NCI-H2171 (cell line): ENCODE results near the gene SPSB3.
"Not testable (repeated sequence)": the region's sequence is repeated elsewhere in the genome, so short reads cannot be mapped to it uniquely, and the experiment has no call there.

ENCODE experiments used
- DNase-seq: peaks from one replicate; lab custom pipeline; 2025; lab: John Stamatoyannopoulos, UW

Gene SPSB3

DNA sequence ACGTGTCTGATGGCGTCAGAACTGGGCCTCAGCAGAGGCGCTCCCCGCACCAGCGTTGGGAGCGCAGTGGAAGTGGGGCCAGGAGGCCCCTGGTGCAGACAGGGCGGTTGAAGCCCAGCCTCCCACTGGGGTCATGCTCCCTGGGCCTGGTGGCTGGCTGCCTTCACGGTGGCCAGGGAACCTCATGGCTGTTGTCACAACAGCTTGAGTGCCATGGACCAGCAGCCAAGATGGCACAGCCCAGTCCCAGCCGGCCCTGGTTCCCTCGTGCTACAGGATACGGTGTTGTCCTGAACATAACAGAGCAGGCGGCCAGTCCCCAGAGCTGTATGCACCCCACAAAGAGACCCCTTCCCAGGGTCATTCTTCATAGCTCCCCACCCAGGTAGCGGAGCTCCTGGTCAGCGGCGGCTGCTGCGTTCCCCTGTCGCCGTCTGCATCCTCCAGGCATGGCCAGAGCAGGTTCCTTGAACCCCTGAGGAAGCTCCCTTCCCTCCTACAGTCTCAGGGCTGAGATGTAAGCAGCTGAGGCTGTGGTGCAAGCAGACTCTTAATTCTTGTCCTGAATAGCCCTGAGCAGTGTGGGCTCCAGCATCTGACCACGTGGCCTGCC lies 40.7 kb downstream of the SPSB3 start:
- DNase-seq = no peak

- DNase-seq = no peak
Measured at GRCh38 chr16:1740781-1741490, 41.4 kb downstream of the SPSB3 start.

- no peak for DNase-seq
Measured at GRCh38 chr16:1740234-1740633, 42.1 kb downstream of the SPSB3 start.

DNA sequence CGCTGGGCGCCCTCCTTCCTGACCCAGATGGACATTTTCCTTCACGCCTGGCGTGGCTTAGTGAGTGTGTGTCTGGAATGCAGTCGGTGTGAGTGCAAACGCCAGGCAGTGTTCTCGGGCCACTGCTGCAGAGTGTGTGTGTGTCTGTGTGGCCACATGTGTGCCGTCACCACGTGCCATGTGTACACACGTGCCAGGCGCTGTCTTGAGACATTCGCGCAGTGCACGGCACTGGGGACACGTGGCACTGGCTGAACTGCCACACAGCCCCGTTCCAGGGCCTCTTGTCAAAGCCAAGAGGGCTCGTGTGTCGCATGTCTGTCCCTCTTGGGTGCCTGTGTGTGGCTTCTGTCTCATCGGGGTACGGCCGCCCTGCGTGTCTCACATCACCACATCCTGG lies 47.6 kb downstream of the SPSB3 start:
- no peak for DNase-seq

- DNase-seq = no peak
Measured at GRCh38 chr16:1734123-1734522, 48.2 kb downstream of the SPSB3 start.

DNA sequence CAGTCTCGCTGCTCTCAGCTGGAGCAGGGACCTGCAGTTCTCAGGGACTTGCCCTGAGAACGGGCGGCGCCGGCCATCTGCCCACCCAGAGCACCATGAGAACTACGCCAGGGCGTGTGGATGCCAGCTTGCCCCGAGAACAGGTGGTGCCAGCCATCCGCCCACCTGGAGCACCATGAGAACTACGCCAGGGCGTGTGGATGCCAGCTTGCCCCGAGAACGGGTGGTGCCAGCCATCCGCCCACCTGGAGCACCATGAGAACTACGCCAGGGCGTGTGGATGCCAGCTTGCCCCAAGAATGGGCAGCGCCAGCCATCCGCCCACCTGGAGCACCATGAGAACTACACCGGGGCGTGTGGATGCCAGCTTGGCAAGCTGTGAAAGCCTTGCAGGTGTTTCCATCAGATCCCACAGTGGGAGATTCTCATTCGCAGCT lies 49.8 kb downstream of the SPSB3 start:
- DNase-seq = not testable (repeated sequence)

DNA sequence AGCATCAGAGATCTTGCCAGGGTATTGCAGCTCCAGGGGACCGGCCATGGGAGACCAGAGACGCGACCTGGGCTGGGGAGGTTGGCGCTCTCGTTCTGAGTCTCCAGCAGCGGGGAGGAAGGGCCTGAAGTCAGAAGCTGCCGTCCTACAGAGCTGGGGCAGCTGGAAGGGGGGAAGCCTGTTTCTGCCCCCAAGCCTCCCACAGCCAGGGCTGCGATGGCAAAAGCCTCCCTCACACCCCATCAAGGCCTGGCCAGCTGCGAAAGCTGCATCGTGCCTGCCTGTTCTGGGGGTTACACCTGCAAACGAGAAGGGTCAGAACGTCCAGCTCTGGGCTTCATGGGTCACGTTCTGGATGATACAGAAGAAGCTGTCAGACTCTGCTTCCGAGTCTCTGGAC lies 50.3 kb downstream of the SPSB3 start:
- DNase-seq = no peak

GRCh38 chr16:1731603-1732002 lies 50.8 kb downstream of the SPSB3 start:
- DNase-seq = no peak

- no peak for DNase-seq
Measured at GRCh38 chr16:1731073-1731472, 51.3 kb downstream of the SPSB3 start.

DNA sequence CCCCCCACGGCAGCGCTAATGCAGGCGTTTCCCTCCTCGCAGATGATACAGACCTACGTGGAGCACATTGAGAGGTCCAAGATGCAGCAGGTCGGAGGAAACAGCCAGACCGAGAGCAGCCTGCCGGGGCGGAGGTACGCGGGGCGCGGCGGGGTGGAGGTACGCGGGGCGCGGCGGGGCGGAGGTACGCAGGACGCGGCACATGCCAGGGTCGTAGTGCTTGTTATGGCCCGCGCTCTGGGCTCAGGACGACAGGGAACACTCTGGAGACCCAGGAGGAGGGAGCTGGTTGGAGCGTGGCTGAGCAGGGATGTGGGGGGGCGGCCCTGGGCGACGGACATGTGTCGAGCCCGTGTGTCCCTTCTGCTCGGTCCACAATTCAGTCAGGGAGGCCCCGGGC lies 52.9 kb downstream of the SPSB3 start:
- DNase-seq = no peak

GRCh38 chr16:1729026-1729425 lies 53.3 kb downstream of the SPSB3 start:
- DNase-seq = no peak

- no peak for DNase-seq
Measured at GRCh38 chr16:1727651-1728624, 54.4 kb downstream of the SPSB3 start.
